ENCODE measurements around the gene LOXL3. TPM values are rescaled to one million over a fixed set of nuclear protein-coding genes. Genes with fewer than 3 reads are reported as not detected.

Gene LOXL3
- polyA plus RNA-seq, 1 donor (not counting 4 experiments of a cell fraction or from before 2014, with no cell fraction given), result 0.21 TPM

- no peak overlapping the region for H3K4me2 ChIP-seq (ENCODE audit: control insufficient read depth, extremely low read depth, insufficient read depth, low read depth, low read length)
- H3K9ac ChIP-seq (ENCODE audit: control insufficient read depth, extremely low read depth, insufficient read depth, low read length), result no peak overlapping the region
- H3K4me1 ChIP-seq (ENCODE audit: control insufficient read depth, extremely low read depth, insufficient read depth, low read length), result peaks cover 12% of the 10 kb centered on the region
- dilution Hi-C loops (cut with MboI; ENCODE audit: extremely low pct_ligation_motif_present, low sequenced_read_pairs), result no loop called here
- TF ChIP-seq EZH2 (IDR thresholded peaks at IDR 0.05; ENCODE audit: low read length) (peak; percentile 32), CTCF (optimal IDR thresholded peaks at IDR 0.05 in 1 of 3, IDR thresholded peaks at IDR 0.05 in 1 of 3, conservative IDR thresholded peaks at IDR 0.05 in 1 of 3; ENCODE audit: extremely low read depth in 1 of 3, insufficient read depth in 2 of 3, low read length in 3 of 3) (no peak)
- peaks cover 8% of the 10 kb centered on the region for H3K79me2 ChIP-seq (ENCODE audit: control insufficient read depth, insufficient read depth, low read length)
- no peak overlapping the region for H2AFZ ChIP-seq (ENCODE audit: control insufficient read depth, low read length)
- H3K27ac ChIP-seq (ENCODE audit: control insufficient read depth, insufficient read depth, low read length), result no peak overlapping the region
- H4K20me1 ChIP-seq (ENCODE audit: control insufficient read depth, extremely low read depth, insufficient read depth, low read length), result no peaks in the 10 kb centered on the region
- no peaks in the 10 kb centered on the region for H3K36me3 ChIP-seq (ENCODE audit: control insufficient read depth in 2 of 2, extremely low read depth in 1 of 2, insufficient read depth in 2 of 2, low read length in 2 of 2)
- H3K9me1 ChIP-seq (ENCODE audit: control insufficient read depth, extremely low read depth, insufficient read depth, low read length), result no peaks in the 10 kb centered on the region
- no peak overlapping the region for H3K4me3 ChIP-seq (ENCODE audit: control insufficient read depth in 2 of 3, extremely low read depth in 1 of 3, insufficient read depth in 2 of 3, low read depth in 1 of 3, low read length in 3 of 3)
- H3K27me3 ChIP-seq (ENCODE audit: control insufficient read depth, extremely low read depth, insufficient read depth, low read length), result peaks cover 56% of the 10 kb centered on the region
- H3K9me3 ChIP-seq (ENCODE audit: control insufficient read depth, low read depth, low read length), result no peaks in the 10 kb centered on the region
- FAIRE-seq, result no peak
- no peak for DNase-seq (ENCODE audit: low read depth, low spot score)
Observed at GRCh38 chr2:74511104-74511989, 42.4 kb downstream of the LOXL3 start.

- Histone ChIP-seq H3K4me2 (ENCODE audit: control insufficient read depth, extremely low read depth, insufficient read depth, low read depth, low read length) (no peak overlapping the region), H3K4me3 (ENCODE audit: control insufficient read depth in 2 of 3, extremely low read depth in 1 of 3, insufficient read depth in 2 of 3, low read depth in 1 of 3, low read length in 3 of 3) (no peak overlapping the region), H4K20me1 (ENCODE audit: control insufficient read depth, extremely low read depth, insufficient read depth, low read length) (no peaks in the 10 kb centered on the region), H3K79me2 (ENCODE audit: control insufficient read depth, insufficient read depth, low read length) (peaks cover 16% of the 10 kb centered on the region), H3K9me1 (ENCODE audit: control insufficient read depth, extremely low read depth, insufficient read depth, low read length) (no peaks in the 10 kb centered on the region), H3K9me3 (ENCODE audit: control insufficient read depth, low read depth, low read length) (no peaks in the 10 kb centered on the region), H3K4me1 (ENCODE audit: control insufficient read depth, extremely low read depth, insufficient read depth, low read length) (peaks cover 18% of the 10 kb centered on the region), H2AFZ (ENCODE audit: control insufficient read depth, low read length) (no peak overlapping the region), H3K27ac (ENCODE audit: control insufficient read depth, insufficient read depth, low read length) (no peak overlapping the region), H3K27me3 (ENCODE audit: control insufficient read depth, extremely low read depth, insufficient read depth, low read length) (peaks cover 45% of the 10 kb centered on the region), H3K36me3 (ENCODE audit: control insufficient read depth in 2 of 2, extremely low read depth in 1 of 2, insufficient read depth in 2 of 2, low read length in 2 of 2) (peaks cover 2 to 7% of the 10 kb centered on the region in 2 experiments), H3K9ac (ENCODE audit: control insufficient read depth, extremely low read depth, insufficient read depth, low read length) (no peak overlapping the region)
- no peak for TF ChIP-seq EZH2 (IDR thresholded peaks at IDR 0.05; ENCODE audit: low read length)
- no peak for TF ChIP-seq CTCF (optimal IDR thresholded peaks at IDR 0.05 in 1 of 3, IDR thresholded peaks at IDR 0.05 in 1 of 3, conservative IDR thresholded peaks at IDR 0.05 in 1 of 3; ENCODE audit: extremely low read depth in 1 of 3, insufficient read depth in 2 of 3, low read length in 3 of 3)
- dilution Hi-C loops (cut with MboI; ENCODE audit: extremely low pct_ligation_motif_present, low sequenced_read_pairs), result no loop called here
- FAIRE-seq (no peak), DNase-seq (ENCODE audit: low read depth, low spot score) (no peak)
Observed at GRCh38 chr2:74510272-74510671, 43.5 kb downstream of the LOXL3 start.

All from keratinocyte (primary cell).